HFFc6 (cell line): Measurements from ENCODE around the gene FRMD1. TPM values are rescaled to one million over a fixed set of nuclear protein-coding genes. Genes with fewer than 3 reads are reported as not detected.

Experiments used
- DNase-seq: peaks from one replicate; pipeline ENCODE4 v3.0.0-alpha.2; 2018
- H3K27ac Mint-ChIP-seq: 2 replicates; pipeline ENCODE4 v1.8.0; 2020; ENCODE audit warnings: mild to moderate bottlenecking, mixed read lengths
- H3K27me3 Mint-ChIP-seq: 2 replicates; pipeline ENCODE4 v1.8.0; 2021; ENCODE audit warnings: mild to moderate bottlenecking, moderate library complexity, mixed read lengths; ENCODE audit not compliant: insufficient read depth
- H3K36me3 Mint-ChIP-seq: 2 replicates; pipeline ENCODE4 v1.8.0; 2021; ENCODE audit warnings: low read depth, mixed read lengths
- H3K4me1 Mint-ChIP-seq: 2 replicates; pipeline ENCODE4 v1.8.0; 2020; ENCODE audit warnings: low read depth, mixed read lengths
- H3K4me3 Mint-ChIP-seq: 2 replicates; pipeline ENCODE4 v1.8.0; 2020; ENCODE audit warnings: mild to moderate bottlenecking, moderate library complexity, mixed read lengths
- H3K9me3 Mint-ChIP-seq: 2 replicates; pipeline ENCODE4 v1.8.0; 2020; ENCODE audit warnings: mild to moderate bottlenecking, mixed read lengths
- total RNA-seq, 6 experiments: library from RNA; stranded (reverse); fragmentation: NEBNext Ultra II Directional; extraction: Animal tissue kit (Norgen Biotek cat#: 25700); gene quantifications; 2 replicates in 1 of 6; 3 replicates in 5 of 6; pipeline ENCODE4 v1.2.3, GENCODE V29; 2021
- TF ChIP-seq, protein P1 (sequence below): fragments of 200-600 bp; sonication (generic); IDR thresholded peaks from 2 replicates; pipeline ENCODE4 v1.5.0; 2021; ENCODE audit warnings: antibody characterized with exemption, mild to moderate bottlenecking

The FRMD1 gene
- total RNA-seq, 6 experiments from 2014 or later: not detected

DNA sequence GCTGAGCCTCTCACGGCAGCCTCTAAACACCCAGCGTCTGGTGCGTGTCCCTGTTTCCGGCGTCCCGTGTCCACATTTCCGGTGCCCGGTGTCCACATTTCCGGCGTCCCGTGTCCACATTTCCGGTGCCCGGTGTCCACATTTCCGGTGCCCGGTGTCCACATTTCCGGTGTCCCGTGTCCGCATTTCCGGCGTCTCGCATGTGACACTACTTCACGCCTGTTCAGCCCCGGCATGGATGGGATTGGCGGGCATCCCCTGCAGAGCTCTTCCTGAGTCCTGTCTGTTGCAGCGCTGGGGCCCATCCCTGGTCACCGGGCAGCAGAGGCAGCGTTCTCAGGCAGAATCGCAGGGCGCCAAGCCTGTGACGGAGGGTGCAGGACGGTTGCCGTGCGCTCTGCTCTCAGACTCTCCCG, 3.2 kb downstream of the FRMD1 start:
- no peaks in the 10 kb centered on the region; the same call in 1 of the 2 replicates for H3K27me3 Mint-ChIP-seq
- no peak overlapping the region for H3K4me3 Mint-ChIP-seq
- no peaks in the 10 kb centered on the region for H3K36me3 Mint-ChIP-seq
- DNase-seq: no peak
- H3K4me1 Mint-ChIP-seq: no peaks in the 10 kb centered on the region
- no peak overlapping the region for H3K27ac Mint-ChIP-seq
- H3K9me3 Mint-ChIP-seq: peaks cover 8% of the 10 kb centered on the region
- TF ChIP-seq, protein P1, sequence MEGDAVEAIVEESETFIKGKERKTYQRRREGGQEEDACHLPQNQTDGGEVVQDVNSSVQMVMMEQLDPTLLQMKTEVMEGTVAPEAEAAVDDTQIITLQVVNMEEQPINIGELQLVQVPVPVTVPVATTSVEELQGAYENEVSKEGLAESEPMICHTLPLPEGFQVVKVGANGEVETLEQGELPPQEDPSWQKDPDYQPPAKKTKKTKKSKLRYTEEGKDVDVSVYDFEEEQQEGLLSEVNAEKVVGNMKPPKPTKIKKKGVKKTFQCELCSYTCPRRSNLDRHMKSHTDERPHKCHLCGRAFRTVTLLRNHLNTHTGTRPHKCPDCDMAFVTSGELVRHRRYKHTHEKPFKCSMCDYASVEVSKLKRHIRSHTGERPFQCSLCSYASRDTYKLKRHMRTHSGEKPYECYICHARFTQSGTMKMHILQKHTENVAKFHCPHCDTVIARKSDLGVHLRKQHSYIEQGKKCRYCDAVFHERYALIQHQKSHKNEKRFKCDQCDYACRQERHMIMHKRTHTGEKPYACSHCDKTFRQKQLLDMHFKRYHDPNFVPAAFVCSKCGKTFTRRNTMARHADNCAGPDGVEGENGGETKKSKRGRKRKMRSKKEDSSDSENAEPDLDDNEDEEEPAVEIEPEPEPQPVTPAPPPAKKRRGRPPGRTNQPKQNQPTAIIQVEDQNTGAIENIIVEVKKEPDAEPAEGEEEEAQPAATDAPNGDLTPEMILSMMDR: no peak

DNA sequence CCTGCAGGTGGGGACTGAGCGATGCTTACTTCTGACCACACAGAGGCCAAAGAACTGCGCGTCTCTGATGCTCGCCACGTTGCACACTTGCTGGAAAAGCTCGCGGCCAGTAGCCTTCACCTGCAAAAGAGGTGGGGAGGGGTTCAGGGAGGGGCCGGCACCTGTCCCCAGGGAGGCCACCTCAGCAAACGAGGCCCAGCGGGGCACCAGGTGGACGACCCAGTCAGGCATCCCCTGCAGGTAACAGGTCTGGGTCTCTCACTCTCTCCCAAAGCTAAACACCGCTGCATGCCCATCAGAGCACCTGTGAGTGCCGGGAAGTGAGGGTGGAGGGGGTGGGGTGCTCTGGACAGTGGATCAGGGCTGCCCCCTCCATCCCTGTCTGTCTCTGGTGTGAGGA, 3.8 kb downstream of the FRMD1 start:
- no peaks in the 10 kb centered on the region for H3K36me3 Mint-ChIP-seq
- no peaks in the 10 kb centered on the region for H3K4me1 Mint-ChIP-seq
- TF ChIP-seq, protein P1: no peak
- H3K9me3 Mint-ChIP-seq: peaks cover 8% of the 10 kb centered on the region
- H3K27ac Mint-ChIP-seq: no peak overlapping the region
- DNase-seq: no peak
- no peak overlapping the region for H3K4me3 Mint-ChIP-seq
- no peaks in the 10 kb centered on the region; the same call in 1 of the 2 replicates for H3K27me3 Mint-ChIP-seq

DNA sequence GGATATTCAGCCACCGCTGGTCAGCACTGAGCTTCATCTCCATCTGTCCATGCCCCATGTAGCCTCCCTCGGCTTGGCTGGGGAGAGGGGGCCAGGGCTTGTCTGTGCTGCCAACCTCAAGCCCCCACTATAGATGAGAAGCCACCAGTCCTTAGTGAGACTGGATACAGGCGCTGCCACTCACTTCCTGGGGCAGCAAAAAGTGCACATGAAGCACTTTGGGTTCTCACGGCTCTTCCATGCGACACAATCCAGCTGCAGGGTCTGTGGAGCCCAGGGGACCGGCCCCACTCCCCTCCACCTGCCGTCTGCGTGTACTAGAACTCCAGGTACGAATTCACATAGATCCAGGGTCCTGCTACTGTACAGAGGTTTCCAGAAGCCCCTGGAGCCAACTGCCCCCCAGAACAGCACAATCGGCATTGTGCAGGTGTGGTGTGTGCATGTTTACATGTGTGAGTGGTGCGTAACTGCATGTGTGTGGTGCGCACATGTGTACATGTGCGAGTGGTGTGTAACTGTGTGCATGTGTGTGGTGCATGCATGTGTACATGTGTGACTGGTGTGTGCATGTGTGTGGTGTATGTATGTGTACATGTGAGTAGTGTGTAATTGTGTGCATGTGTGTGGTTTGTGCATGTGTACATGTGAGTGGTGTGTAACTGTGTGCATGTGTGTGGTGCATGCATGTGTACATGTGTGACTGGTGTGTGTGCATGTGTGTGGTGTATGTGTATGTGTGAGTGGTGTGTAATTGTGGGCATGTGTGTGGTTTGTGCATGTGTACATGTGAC, 4.9 kb downstream of the FRMD1 start:
- no peak for DNase-seq
- TF ChIP-seq, protein P1: no peak
- Mint-ChIP-seq H3K27me3 (peaks cover 9% of the 10 kb centered on the region), H3K4me3 (no peak overlapping the region), H3K27ac (no peak overlapping the region), H3K4me1 (no peaks in the 10 kb centered on the region), H3K9me3 (peaks cover 8% of the 10 kb centered on the region), H3K36me3 (no peaks in the 10 kb centered on the region)

DNA sequence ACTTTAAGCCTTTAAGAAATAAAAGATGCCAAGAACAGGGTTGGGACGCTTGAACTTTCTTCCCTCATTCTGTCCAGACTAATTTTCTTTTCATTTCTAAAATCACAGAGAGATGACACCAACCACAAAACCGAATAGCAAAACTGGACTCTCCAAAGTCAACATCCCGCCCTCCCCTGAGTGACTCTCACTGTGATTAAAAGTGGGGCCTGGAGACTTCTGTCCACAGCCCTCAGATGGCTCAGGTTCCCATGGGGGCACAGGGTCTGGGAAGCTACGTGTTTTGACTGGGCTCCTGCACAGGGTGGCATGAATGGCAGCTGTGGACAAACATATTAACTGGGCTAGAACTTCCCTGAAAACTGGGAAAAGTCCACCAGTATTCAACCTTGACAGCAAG, 6.3 kb downstream of the FRMD1 start:
- TF ChIP-seq, protein P1: no peak
- Mint-ChIP-seq H3K9me3 (peaks cover 8% of the 10 kb centered on the region), H3K27me3 (peaks cover 9% of the 10 kb centered on the region), H3K4me3 (no peak overlapping the region), H3K4me1 (no peaks in the 10 kb centered on the region), H3K36me3 (no peaks in the 10 kb centered on the region), H3K27ac (no peak overlapping the region)
- DNase-seq: no peak

DNA sequence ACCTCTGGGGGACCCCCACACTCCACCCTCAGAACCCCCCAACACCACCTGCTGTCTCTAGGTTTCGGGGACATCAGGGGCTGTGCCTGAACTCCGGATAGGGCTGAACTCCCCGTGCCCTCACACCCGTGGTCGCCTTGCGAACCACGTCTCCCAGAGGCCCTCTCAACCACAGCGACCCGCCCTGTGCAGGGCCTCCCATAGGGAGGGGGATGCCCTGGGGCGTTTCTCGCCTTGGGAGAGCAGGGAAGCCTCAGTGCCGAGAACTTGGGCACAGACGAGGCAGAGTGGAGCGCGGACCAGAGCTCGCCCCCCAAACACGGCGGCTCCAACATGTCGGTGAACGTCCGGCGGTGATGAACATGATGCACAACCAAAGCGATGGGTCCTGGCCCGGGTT, 6.8 kb downstream of the FRMD1 start:
- Mint-ChIP-seq H3K27ac (no peak overlapping the region), H3K4me3 (no peak overlapping the region), H3K9me3 (peaks cover 8% of the 10 kb centered on the region), H3K4me1 (no peaks in the 10 kb centered on the region), H3K27me3 (peaks cover 12% of the 10 kb centered on the region), H3K36me3 (no peaks in the 10 kb centered on the region)
- no peak for DNase-seq
- TF ChIP-seq, protein P1: no peak
